Stimulated activated naive CD4-positive, alpha-beta T cell treated with Interleukin-2 at 50 U/mL for 16 hours (primary cell): ENCODE measurements around the gene PKIG.
"Not testable (repeated sequence)": the region's sequence is repeated elsewhere in the genome, so short reads cannot be mapped to it uniquely, and the experiment has no call there.

ENCODE experiments used
- DNase-seq: peaks from one replicate; lab custom pipeline; 2025; lab: John Stamatoyannopoulos, UW

The PKIG gene

DNA sequence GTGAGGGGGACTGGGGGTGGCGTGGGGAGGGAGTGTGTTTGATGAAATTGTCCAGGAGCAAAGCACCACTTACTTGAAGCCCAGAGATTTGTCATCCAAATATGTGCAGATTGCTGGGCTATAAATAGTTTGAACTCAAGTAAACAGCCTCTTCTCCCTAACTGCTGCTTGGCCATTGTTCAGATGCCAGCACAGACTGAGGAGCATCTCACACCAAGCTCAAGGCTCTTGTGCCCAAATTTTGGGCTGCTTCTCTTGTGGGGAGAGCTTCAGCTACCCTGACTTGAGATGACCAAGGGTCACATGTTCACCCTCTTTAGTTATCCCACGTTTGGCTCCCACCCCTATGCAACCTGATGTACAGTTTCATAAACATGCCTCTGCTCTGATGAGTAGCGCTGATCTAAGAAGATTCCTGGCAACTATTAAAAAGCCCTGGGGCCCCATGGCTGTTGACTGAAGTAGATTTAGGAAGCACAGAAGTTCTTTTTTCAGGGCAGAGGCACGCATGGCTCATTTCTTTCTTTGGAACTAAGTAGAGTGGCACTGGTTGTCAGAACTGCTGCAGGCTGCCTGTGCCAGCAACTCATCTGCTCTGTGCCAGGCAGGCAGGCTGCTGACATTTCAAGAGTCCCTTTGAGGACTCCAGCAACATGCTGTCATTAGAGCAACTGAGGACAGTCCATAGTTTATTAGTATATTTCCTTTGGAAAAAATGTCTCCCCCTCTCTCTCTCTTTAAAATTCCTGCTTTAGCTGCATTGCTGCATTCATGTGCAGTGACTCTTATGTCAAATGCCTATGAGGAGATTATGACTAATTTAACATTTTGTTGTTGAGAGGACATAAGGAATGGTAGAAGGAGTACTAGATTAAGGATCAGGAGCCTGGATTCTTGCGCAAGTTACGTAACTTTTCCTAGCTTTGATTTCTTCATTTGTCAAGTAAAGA is 9.6 kb upstream of the PKIG start:
- DNase-seq, result no peak

DNA sequence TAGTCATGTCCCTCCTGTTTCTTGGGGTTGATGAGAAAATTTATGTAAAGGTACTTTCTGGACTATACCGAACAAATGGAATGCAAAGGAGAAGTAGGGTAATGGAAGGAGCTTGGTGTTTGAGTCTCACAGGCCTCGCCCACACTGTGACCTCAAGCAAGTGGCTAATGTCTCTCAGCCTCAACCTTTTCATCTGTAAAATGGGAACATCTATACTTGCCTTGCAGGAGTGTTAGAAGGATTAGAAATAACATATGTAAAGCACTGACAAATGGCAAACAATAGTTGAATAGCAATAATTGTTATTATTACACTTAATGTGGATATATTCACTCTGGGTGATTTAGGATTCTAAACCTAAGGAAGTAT is 8.9 kb upstream of the PKIG start:
- no peak for DNase-seq

DNA sequence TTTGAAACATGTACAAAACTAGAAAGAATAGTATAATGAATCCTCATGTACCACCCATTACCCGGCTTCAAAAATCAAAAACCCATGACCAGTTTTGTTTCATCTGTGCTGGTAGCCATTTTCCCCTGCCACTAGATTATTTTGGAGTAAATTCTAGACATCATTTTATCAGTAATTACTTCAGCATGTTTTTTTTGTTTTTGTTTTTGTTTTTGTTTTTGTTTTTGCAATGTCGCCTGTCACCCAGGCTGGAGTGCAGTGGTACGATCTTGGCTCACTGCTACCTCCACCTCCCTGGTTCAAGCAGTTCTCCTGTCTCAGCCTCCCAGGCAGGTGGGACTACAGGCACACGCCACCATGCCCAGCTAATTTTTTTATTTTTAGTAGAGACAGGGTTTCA is 8.0 kb upstream of the PKIG start:
- DNase-seq, result no peak

DNA sequence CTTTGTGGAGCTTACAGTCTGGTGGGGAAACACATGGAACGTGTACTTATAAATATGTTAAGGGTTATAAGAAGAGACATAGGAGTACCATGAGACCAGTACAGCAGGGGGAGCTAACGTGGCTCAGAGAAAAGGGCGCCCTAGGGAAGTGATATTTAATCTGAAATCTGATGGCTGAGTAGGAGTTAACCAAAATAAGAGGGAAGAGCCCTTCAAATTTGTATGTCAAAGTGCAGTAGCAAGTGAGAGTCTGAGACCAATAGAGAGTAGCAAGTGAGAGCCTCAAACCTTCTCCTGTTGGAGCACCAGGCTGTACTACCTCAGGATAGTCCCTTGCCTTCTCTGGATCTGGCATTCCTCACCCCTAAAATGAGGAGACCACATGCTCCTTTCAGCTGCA is 6.1 kb upstream of the PKIG start:
- DNase-seq, result no peak

DNA sequence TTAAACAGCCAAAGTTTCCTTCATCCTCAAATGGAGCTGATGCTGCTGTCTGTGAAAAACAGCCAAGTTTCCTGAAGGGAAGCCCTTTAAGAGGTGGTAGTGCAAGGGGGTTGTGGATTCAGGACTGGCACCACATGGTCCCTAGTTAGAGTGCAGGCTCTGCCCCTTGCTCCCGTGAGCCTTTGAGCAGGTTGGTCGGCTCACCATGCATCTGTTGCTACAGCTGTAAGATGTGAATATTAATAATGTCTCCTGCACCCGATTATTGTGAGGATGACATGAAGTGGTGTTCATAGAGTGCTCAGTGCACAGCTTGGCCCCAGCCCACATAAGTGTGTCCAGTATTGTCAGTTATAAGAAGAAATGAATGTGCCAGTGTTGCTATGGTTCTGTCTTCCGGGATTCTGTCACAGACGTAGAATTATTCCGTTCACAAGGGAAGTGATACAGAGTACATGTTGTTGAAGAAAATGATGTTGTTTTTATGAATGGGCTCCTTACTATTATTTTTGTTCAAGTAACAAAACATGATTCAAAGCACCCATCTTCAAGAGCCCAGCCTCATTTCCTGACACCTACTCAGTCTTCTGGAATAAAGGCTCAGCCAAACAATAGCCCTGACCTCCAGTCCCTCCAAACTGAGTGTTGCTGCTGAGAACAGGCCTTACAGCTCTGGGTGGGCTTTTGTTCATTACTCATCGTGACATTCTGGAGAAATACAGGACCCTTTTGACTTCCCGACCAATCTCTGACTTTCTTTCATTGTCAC is 2.9 kb upstream of the PKIG start:
- no peak for DNase-seq

DNA sequence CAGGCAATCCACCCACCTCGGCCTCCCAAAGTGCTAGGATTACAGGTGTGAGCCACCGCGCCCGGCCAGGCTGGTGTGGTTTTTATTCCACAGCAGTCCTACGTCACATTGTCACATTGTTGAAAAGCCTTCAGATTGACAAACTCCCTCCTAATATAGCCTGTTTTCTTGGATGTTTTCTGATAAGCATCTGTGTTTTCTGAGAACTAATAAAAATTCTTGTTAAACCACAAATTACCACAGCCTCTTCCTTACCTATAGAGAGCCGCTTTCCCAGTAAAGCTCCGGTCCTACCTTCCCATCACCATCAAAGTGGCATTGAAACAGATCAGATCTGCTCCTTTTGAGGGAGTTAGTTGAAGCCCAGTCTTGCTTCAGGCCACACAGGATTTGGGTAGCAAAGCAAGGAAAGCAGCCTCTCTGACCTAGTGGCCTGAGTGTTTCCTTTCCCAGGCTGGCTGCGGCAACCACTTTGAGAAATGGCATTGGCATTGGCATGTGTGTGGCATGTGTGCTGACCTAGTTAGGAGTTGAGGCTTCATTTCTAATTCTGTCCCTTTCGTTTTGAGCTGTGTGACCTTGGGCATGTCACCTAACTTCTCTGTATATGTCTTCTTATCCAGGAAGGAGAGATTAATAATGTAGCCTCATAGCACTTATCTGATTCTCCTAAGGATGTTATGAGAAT is 1.7 kb upstream of the PKIG start:
- DNase-seq, result no peak

DNA sequence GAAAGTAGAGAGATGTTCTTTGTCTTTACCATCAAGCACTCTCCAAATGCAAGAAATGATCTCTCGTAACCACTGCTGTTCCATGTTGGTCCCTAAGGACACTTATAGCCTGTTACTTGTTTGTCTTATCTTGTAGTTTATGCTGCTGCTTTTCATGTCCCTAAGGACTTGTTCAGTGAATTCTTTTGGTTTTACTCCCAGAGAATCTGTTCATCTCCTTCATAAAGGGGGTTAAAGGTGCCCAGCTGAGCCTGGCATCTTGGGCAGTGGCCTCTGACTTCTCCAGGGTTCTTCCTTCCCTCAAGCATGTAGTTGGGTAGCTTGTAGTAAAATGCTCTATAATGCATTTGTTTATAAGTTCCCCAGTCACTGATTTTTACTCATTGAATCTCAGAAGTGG is 864 bp upstream of the PKIG start:
- DNase-seq, result no peak

DNA sequence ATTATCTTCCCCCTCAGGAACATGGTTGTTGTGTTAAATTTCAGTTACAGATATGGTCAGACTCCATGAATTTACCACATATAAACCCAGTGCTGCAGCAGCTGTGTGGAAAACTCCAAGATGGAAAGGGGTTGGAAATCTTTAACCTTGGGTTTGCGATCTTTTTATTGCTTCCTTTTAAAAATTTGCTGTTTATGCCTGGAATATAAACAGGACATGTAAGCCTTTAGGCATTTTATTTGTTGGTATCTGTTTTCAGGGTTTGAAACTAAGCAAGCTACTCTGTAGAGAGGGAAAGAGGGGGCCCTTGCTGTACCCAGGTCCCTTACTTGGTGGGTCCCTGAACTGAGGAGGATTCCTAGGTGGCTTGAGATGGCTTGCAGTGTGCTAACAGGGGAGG is 778 bp downstream of the PKIG start:
- no peak for DNase-seq

DNA sequence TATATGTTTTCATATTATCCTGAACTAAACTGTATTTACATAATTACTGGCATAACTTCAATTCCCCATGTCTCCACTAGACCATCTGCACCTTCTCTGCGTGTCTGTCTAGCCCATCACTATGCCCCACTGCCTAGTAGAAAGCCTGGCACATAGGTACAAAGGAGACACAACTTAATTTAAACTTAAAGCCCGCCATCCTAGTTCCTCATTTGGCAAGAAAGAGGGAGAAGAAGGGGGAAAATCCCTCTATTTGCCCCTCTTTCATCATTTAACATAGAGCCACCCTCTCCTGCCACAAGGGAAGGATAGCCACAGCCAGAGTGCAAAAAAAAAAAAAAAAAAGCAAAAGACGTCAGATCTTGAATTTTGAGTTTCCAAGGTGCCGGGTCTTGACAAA is 1.8 kb downstream of the PKIG start:
- DNase-seq, result no peak

DNA sequence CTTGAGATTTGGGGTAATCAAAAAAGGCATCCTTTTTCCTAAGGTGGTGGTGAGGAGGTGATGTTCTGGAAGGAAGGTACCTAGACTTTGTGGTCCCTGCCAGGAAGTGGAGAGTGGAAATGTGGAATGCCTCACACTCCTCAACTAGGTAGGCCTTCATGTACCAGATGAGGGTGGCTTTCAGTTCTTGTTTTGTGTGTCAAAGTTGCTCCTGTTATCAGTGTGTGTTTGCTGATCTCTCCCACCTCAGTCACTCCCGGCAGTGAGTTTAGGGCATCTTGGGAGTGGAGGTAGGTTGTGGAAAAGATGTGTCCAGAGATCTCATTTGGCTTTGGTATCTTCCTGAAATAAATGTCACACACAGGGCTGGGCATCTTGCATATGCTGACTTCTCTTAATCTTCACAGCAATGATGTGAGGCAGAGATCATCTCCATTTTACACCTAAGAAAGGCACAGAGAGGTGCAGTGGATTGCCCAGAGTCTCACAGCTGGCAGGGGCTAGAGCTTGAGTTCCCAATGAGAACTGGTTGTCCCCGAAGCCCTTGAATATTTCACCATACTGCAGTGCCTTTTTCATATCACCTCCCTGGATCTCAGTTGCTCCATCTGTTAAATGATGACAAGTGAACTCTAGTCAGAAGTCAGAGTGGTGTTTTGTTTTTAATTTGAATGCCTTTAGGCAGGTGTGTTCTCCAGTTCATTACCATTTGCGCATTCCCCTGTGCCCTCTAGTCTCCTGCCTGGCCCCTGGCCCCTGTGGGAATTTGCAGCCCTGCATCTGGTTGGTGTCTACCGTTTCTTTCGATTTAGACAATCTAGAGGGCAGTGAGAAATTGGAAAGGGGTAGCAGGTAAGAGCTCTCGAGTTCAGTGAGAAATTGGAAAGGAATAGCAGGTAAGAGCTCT is 2.9 kb downstream of the PKIG start:
- DNase-seq, result no peak

DNA sequence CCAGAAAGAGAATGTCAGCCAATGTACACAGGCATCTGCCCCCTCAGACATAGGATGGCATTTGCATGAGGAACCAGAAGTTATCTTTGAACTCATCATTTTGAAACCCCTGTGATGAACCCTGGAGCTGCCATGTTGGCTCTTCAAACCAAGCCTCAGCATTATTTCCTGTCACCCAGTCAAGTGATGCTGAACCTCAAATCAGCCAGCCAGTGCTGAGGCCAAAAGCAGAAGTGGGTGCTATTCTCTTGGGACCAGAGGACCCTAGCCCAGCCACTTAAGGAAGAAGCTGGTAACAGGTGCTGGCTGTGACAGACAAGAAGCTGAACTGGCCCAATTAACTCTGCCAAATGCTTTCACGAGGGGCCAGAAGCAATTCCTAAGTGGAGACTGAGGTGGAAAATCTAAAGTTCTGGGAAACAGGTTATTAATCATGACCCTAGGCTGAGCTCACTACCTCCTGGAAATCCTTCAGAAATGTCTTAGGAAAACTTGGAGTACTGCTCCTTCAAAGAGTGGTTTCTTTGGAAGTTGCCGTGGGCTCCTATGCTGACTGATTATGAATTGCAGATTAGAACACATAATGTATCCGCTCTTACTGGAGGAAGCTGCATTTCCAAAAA is 4.0 kb downstream of the PKIG start:
- no peak for DNase-seq

DNA sequence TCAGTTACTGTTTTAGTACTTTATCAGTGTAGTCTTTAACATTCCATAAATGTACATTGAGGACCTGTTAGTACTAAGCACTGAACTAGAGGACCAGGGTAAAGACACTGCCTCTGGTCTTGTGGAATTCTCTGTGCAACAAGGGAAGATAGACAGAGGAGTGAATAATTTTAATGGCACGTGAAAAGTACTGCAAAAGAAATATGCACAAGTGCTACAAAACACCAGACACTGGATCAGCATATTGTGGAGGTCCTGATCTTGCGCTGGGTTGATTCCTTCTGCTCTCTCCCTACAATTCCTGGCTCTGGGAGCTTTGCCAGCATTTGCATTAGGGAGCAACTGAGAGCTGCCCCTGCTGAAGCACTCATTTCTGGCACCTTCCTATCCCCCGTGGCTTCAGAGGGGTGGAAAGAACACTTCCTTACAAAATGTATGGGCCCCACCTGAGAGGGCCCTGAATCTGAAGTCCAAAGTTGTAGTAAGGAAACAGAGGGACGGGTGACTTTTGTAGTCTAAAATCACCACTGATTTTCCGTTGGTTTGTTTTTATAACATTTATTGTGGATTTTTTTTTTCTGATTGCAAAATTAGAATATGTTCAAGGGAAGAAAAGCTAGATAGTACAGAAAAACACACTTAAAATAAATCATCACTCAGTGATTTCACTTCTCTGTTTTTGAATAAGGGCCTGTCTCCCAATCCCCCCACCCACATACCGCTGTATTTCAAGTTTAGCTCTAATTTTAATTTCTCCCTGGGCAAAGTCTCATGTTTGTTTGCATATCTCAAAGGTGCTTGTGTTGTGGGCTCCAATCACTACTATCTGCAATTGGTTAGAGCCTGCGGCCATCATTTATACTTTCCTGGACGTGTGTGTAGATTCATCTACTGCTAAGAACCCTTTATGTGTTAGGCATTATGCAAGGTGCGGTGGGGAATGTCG is 4.9 kb downstream of the PKIG start:
- DNase-seq, result no peak

DNA sequence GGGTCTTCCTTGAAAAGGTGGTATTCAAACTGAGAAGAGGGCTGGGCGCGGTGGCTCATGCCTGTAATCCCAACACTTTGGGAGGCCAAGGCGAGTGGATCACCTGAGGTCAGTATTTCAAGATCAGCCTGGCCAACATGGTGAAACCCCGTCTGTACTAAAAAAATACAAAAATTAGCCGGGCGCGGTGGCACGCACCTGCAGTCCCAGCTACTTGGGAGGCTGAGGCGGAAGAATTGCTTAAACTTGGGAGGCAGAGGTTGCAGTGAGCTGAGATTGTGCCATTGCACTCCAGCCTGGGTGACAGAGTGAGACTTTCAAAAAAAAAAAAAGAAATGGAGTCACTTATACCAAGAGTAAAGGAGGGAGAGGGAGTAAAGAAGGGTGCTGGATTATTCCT is 5.9 kb downstream of the PKIG start:
- DNase-seq, result not testable (repeated sequence)

DNA sequence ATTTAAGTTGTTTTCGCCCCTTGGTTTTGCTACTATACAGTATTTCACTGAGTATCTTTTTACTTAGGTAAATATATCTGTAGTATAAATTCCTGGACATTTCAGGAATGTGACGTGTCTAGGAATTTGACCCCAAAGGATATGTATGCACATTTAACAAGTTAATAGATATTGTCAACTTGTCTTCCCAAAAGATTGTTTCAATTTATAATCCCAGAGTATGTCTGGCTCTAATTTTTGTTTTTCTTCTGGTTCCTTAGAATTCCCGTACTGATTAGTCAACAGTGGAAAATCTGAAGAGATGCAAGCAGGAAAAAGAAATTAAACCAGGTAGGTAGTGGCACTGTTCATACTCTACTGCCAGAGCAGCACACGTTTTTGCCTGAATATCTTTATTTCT is 7.2 kb downstream of the PKIG start:
- DNase-seq, result no peak

DNA sequence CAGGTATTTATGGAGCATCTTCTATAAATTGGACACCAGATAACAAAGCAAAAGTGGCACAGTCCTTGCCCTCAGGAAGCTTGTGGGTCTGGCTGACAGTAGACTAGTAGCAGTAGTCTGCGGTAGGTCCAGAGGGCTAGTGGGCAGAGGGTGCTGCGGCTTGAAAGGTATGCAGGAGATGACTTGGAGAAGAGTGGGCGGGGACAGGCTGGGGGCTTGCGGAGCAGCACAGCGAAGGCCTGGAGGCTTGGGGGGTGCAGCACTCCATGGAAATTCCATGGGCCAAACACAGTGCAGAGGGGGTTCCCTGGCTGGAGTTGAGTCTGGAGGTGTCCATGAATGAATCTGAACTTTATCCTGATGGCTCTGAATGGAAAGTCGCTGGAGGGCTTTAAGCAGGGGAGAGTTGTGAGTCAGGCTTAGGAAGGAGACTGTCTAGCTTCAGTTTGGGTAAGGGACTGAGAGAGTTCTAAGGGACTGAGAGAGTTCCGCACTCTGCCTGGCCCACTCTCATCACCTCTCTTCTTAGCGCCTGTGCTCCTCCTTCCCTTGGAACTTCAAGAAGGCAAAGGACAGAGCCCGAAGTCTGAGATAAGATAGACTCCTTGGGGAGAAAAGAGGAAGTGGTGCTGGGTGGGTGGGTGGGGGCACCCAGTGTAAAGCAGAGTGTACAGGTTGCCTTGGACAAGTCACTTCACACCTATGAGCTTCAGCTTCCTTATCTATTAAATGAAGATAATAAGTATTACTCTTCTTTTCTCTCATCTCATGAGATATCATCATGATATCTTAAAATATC is 8.8 kb downstream of the PKIG start:
- DNase-seq, result no peak

DNA sequence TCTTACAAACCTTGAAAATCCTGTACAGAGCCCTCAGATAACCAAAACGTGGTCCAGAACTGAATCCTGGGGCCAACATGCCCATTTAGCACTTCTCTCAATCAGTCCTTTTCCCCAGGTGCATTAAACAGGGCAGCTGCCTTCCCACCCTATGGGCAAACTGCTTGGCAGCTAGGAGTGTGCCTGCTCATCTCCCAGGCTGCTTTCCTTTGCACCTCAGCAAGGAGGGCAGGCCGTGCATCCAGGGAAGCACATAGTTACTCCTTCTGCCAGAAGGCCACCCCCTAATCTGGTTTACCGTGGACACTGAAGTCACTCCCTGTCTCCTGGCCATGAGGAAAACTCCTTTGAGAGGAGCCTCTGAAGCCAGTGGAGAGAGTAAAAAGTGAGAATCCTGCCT is 10.0 kb downstream of the PKIG start:
- no peak for DNase-seq

DNA sequence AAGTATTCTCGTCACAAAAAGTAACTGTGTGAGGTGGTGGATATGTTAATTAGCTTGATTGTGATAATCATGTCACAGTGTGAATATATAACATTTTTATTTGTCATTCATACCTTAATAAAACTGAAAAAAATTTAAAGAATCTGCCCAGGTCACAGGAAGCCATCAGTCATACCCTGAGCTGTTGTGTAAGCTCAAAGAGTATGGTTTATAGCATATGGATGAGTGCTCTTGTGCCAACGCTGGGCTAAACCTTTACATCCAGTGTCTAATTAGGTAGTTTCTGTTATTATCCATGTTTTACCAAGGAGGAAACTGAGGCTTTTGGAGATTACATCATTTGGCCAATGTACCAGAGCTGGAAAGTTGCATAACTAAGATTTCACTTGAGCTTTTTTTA is 11.4 kb downstream of the PKIG start:
- no peak for DNase-seq

DNA sequence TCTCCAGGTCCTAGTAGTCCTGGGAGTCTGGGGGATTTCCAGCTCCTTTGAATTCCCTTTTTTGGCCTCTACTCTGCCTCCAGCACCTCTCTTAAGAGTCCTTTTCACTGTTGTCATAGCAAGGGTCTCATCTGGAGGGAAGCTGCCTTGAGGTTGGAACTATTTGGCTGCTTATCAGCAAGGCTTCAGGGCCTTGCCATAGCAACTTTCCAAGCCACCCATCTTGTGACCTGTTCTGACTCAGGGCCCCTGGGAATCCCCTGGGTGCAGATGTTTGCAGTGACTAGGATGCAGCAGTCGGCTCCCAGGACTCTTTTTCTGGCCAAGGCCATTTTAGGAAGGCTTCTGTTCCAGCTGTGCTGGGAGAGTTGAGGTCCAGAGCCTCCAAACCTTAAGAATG is 12.4 kb downstream of the PKIG start:
- DNase-seq, result no peak

DNA sequence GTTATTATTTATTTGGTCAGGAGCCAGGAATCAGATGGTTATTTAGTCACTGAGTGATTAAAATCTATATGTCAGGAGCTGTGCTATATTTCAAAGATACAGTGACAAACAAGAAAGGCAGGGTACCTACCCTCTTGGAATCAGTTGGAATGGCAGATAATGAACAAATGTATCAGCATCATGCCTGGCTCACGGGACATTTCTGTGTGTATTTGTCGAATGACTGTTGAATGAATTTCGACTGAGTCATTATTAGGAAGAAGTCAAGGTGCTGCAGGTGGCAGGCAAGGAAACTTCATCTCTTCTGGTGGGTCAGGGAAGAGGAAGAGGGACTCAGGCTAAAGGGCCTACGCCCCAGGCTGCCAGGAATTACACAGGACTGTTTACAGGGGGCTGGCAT is 13.6 kb downstream of the PKIG start:
- DNase-seq, result no peak
